Activated CD4-positive, alpha-beta memory T cell treated with anti-CD3 and anti-CD28 coated beads, Interleukin-2, amount 10 ng/mL, durations not matched to agents 7 days and 5 days (primary cell): ENCODE results near the gene GSTA4. TPM values are rescaled to one million over a fixed set of nuclear protein-coding genes. Genes with fewer than 3 reads are reported as not detected.
"Not testable (repeated sequence)": the region's sequence is repeated elsewhere in the genome, so short reads cannot be mapped to it uniquely, and the experiment has no call there.

Source experiments
- CTCF ChIA-PET: fragments of 350-600 bp; sonication (Branson Sonifier 250); formaldehyde crosslinking; loops from one replicate; lab custom pipeline; 2021; ENCODE audit warnings: antibody characterized with exemption, inconsistent platforms; lab: Charles Lee
- POLR2A ChIA-PET: fragments of 350-600 bp; sonication (Branson Sonifier 250); formaldehyde crosslinking; loops from one replicate; lab custom pipeline; 2021; ENCODE audit warnings: antibody characterized with exemption; lab: Charles Lee
- DNase-seq: peaks from one replicate; pipeline ENCODE4 v3.0.0-alpha.2; 2020
- H3K27ac Mint-ChIP-seq: one replicate; pipeline ENCODE4 v1.8.0; 2021; ENCODE audit warnings: mild to moderate bottlenecking, mixed read lengths
- H3K27me3 Mint-ChIP-seq: one replicate; pipeline ENCODE4 v1.8.0; 2021; ENCODE audit warnings: mixed read lengths
- H3K36me3 Mint-ChIP-seq: one replicate; pipeline ENCODE4 v1.8.0; 2021; ENCODE audit warnings: low read depth, mixed read lengths
- H3K4me1 Mint-ChIP-seq: one replicate; pipeline ENCODE4 v1.8.0; 2021; ENCODE audit warnings: mixed read lengths
- H3K4me3 Mint-ChIP-seq: one replicate; pipeline ENCODE4 v1.8.0; 2021; ENCODE audit warnings: mild to moderate bottlenecking, mixed read lengths
- H3K9me3 Mint-ChIP-seq: one replicate; pipeline ENCODE4 v1.8.0; 2021; ENCODE audit warnings: mixed read lengths
- total RNA-seq, 2 experiments: library from RNA; stranded (reverse); gene quantifications; one replicate each; pipeline ENCODE4 v1.2.3, GENCODE V29; 2021

GSTA4 gene
- total RNA-seq, 2 experiments from 2014 or later = 13.0 TPM

DNA sequence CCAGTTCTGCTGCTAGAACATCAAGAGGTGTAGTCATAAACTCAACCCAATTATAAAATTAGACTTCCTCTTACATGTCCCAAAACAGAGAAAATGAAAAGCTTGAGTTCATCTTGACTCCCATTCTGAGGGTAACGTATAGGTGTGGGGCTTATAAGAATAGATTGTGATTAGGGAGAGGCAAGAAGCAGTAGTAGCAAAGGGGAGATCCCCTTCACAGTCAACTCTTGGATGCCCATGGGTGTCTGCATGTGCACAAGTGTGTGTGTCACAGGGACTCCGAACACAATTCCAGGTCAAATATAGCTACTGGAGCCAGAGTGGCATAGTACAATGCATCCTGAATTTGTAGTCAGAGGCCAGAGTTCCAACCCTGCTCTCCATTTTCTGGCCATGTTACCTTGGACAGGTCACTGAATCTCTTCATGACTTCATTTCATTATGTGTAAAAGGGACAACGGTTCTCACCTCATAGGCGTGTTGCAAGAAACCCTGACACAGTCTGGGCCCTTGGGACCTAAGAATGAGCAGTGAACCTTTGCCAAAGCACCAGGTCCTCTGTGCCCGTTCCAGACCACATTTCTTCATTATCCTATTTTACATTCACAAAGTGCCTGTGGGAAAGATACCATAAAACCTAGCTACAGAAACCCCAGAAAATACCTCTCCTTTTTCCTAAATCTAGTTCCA, 11.8 kb downstream of the GSTA4 start:
- no peaks in the 10 kb centered on the region for H3K9me3 Mint-ChIP-seq
- H3K27ac Mint-ChIP-seq = peak overlapping the region; percentile 82
- ChIA-PET CTCF (interaction anchor here (0.8 to 4.4 kb wide), 4 partner anchors 11 to 56 kb away, joined by 3 to 42 read pairs (median 4); partner anchors contain the start of gene GSTA4), POLR2A (interaction anchor here (0.7 to 4.8 kb wide), 7 partner anchors 11 to 699 kb away, joined by 4 to 70 read pairs (median 5); partner anchors contain the start of genes GSTA4 and MCM3)
- H3K27me3 Mint-ChIP-seq = peaks cover 10% of the 10 kb centered on the region
- no peak overlapping the region for H3K4me3 Mint-ChIP-seq
- peaks cover 47% of the 10 kb centered on the region for H3K4me1 Mint-ChIP-seq
- DNase-seq = no peak
- H3K36me3 Mint-ChIP-seq = peaks cover 38% of the 10 kb centered on the region

DNA sequence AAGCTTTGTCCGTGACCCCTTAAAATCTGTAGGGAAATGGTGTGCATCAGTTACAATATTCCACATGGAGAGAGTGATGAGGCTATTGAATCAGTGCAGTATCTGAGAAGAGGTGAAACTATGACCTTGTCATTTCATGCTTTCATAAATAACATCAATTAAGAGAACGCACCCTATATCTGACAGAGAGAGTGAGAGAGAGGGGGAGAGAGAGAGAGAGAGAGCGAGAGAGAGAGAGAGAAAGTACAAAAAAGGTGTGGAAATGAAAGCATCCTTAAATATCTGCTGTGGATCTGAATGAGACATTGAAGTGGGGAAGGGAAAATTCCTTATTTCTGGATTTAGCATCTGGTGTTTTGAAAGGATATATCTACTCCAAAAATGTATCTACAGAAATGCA, 12.4 kb downstream of the GSTA4 start:
- Mint-ChIP-seq H3K4me1 (peaks cover 47% of the 10 kb centered on the region), H3K27me3 (peaks cover 10% of the 10 kb centered on the region), H3K9me3 (no peaks in the 10 kb centered on the region), H3K4me3 (no peak overlapping the region), H3K36me3 (peaks cover 38% of the 10 kb centered on the region), H3K27ac (no peak overlapping the region)
- POLR2A ChIA-PET = interaction anchor here (1.6 to 4.8 kb wide), 2 partner anchors 12 to 698 kb away, joined by 4 to 70 read pairs; partner anchors contain the start of genes GSTA4 and MCM3
- CTCF ChIA-PET = interaction anchor here (1.3 to 4.4 kb wide), 3 partner anchors 12 to 14 kb away, joined by 3 to 42 read pairs (median 6); partner anchors contain the start of gene GSTA4
- DNase-seq = no peak

DNA sequence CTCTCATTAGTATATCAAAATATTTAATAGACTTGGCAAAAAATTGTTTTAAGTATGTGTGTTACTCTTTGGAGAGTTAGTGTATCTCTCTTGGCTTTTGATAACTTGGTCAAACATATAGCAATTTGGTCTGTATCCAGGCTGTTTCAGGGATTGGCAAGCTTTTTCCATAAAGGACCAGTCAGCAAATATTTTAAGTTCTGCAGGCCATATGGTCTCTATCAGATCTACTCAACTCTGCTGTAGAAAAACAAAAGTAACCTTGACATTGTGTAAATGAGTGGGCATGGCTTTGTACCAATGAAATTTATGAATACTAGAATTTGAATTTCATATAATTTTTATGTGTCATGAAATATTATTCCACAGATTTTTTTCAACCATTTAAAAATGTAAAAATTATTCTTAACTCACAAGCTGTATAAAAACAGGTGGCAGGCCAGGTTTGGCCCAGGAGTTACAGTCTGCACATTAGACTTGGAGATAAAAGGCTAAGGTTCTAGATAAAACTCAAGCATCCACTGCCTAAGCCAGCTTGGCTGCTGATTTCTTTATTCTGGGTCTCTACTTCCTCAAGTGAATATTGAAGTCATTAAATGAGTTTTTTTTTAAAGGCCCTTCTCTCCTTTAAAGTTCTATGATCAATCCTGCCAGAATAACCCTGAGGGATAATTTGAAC, 13.7 kb downstream of the GSTA4 start:
- POLR2A ChIA-PET = interaction anchor here (2.7 kb wide), 1 partner anchor 13 kb away, joined by 11 read pairs; the partner anchor contains the start of gene GSTA4
- no peaks in the 10 kb centered on the region for H3K9me3 Mint-ChIP-seq

DNA sequence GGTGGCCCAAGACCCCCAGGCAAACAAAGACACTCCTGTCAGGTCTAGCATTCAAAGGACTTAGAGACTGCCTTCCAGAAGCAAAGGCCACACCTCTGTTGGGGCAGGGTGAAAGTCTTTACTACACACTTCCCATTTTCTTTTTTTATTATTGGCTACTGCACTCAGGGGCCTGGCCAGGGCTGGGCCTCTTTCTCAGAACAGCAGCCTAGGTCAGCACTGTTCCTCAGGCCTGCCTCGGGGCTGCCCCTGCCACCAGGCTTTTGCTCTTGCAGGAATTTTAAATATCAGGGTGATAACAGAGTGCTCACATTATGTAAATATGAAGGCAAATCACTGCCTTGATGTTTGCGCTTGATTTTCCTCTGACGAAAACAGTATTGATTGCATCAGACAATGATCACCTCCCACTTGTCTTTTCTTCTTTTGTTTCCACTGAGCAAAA, 18.5 kb downstream of the GSTA4 start:
- CTCF ChIA-PET = interaction anchor here (1.1 kb wide), 1 partner anchor 17 kb away, joined by 4 read pairs; no protein-coding TSS in a partner anchor
- Mint-ChIP-seq H3K4me3 (no peak overlapping the region), H3K27ac (peak overlapping the region; percentile 36), H3K36me3 (peaks cover 5% of the 10 kb centered on the region), H3K27me3 (no peaks in the 10 kb centered on the region), H3K9me3 (no peaks in the 10 kb centered on the region), H3K4me1 (peaks cover 19% of the 10 kb centered on the region)
- no peak for DNase-seq
- POLR2A ChIA-PET = no interaction called here

More for the DNA sequence above, 13.7 kb downstream of the GSTA4 start:
- peaks cover 5% of the 10 kb centered on the region for H3K27me3 Mint-ChIP-seq
- DNase-seq = no peak
- H3K4me1 Mint-ChIP-seq = peaks cover 52% of the 10 kb centered on the region
- peaks cover 29% of the 10 kb centered on the region for H3K36me3 Mint-ChIP-seq
- CTCF ChIA-PET = interaction anchor here (1.3 to 1.6 kb wide), 2 partner anchors 14 to 15 kb away, joined by 3 to 6 read pairs; partner anchors contain the start of gene GSTA4
- H3K27ac Mint-ChIP-seq = no peak overlapping the region
- H3K4me3 Mint-ChIP-seq = no peak overlapping the region

DNA sequence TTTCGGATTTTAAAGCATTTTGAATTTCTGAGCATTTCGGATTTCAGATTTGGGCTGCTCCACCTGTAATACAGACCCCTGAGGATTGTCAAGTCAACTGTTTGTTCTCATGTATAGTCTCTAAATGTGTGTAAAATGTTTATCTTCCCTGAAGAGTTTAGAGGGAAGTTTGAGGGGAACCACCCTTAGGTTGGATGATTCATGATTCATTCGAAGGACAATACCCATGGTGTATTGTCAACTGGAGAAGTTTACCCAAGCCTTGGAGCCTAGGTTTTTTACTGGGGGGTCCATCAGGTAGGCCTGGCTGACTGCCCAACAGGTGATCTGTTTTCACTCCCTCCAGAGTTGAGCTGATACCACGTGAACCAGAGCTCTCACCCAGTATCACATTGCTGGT, 18.9 kb downstream of the GSTA4 start:
- Mint-ChIP-seq H3K4me3 (no peak overlapping the region), H3K27ac (no peak overlapping the region), H3K9me3 (no peaks in the 10 kb centered on the region), H3K36me3 (peaks cover 5% of the 10 kb centered on the region), H3K27me3 (no peaks in the 10 kb centered on the region), H3K4me1 (peaks cover 19% of the 10 kb centered on the region)
- no peak for DNase-seq
- ChIA-PET POLR2A (no interaction called here), CTCF (interaction anchor here (1.1 kb wide), 1 partner anchor 18 kb away, joined by 4 read pairs; no protein-coding TSS in a partner anchor)

DNA sequence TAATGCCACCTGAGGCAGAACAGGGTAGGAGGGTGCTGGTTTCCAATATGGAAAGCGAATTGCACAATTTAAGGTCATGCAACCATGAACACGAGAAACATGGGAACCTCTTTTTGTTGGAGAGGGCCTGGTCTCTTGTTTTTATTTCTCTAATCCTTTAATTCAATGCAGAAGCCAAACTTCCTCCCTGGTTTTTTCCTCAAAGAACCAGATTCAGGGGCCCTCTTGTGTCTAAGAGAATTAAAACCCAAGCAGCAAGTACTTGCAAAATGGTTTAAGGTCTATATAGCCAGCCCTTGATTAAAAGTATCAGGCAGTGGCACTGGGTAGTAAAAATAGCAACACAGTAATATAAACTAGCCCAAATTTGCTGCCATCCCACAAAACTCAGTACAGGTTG, 19.5 kb downstream of the GSTA4 start:
- Mint-ChIP-seq H3K27ac (no peak overlapping the region), H3K9me3 (no peaks in the 10 kb centered on the region), H3K4me3 (no peak overlapping the region), H3K36me3 (peaks cover 3% of the 10 kb centered on the region), H3K4me1 (peaks cover 17% of the 10 kb centered on the region), H3K27me3 (no peaks in the 10 kb centered on the region)
- POLR2A ChIA-PET = no interaction called here
- CTCF ChIA-PET = interaction anchor here (1.1 kb wide), 1 partner anchor 18 kb away, joined by 4 read pairs; no protein-coding TSS in a partner anchor
- no peak for DNase-seq

DNA sequence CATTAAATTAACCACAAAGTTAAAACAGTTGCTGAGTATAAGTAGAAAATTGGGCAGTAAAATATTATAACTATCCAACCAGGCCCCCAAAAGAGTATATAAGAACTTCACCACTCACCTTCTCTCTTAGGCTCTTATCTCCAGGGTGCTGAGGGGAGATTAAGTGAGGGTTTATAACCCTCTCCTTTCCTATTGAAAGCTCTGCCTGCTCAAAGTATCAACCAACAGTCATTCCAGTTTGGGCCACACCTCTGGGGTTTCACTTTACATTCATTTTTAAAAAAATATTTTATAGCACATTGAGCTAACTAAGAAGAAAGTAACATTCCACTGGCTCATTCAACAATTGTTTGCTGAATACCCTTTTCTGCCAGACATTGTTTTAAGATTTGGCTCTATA, 22.1 kb downstream of the GSTA4 start:
- CTCF ChIA-PET = no interaction called here
- peaks cover 14% of the 10 kb centered on the region for H3K4me1 Mint-ChIP-seq

DNA sequence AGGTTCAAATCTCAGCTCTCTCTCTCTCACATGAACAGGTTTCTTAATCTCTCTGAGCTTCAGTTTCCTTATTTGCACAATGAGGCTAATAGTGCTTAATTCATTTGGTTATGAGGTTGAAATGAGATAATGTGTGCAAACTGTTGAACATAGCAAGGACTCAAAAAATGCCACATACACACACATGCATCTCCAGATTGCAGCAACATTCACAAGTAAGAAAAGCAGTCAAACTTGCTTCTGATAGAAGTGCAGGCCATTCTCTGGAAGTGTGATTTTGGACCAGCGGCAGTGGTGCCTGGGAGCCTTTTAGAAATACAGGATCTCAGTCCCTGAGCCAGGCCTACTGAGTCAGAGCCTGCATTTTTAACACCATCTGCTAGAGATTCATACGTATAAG, 25.7 kb downstream of the GSTA4 start:
- ChIA-PET POLR2A (no interaction called here), CTCF (interaction anchor here (1.3 kb wide), 1 partner anchor 14 kb away, joined by 3 read pairs; no protein-coding TSS in a partner anchor)
- no peaks in the 10 kb centered on the region for H3K9me3 Mint-ChIP-seq
- no peaks in the 10 kb centered on the region for H3K4me1 Mint-ChIP-seq
- DNase-seq = no peak
- no peaks in the 10 kb centered on the region for H3K36me3 Mint-ChIP-seq
- no peak overlapping the region for H3K27ac Mint-ChIP-seq
- H3K27me3 Mint-ChIP-seq = no peaks in the 10 kb centered on the region
- no peak overlapping the region for H3K4me3 Mint-ChIP-seq

More for the DNA sequence above, 22.1 kb downstream of the GSTA4 start:
- H3K27me3 Mint-ChIP-seq = no peaks in the 10 kb centered on the region
- DNase-seq = no peak
- peaks cover 2% of the 10 kb centered on the region for H3K36me3 Mint-ChIP-seq
- H3K9me3 Mint-ChIP-seq = no peaks in the 10 kb centered on the region
- POLR2A ChIA-PET = no interaction called here
- H3K4me3 Mint-ChIP-seq = no peak overlapping the region
- no peak overlapping the region for H3K27ac Mint-ChIP-seq

DNA sequence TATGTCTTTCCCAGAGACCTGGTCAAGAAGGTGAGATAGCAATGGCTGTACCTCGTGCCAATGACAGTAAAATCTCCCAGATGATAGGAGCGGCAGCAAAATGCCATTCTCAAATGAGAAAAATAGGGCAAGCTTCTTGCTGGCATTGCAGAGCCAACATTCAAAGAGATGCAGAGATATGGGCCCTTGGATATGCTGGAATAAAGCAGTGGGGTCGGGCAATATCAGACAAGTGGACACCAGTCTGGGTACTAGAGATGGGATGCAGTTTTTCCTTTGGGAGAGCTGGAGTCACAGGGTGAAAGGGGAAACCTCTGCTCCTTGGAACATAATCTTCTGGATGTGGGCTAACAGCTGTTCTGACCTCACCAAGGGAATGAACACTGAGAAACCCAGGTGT, 29.0 kb downstream of the GSTA4 start:
- DNase-seq = no peak
- Mint-ChIP-seq H3K4me3 (no peak overlapping the region), H3K4me1 (no peaks in the 10 kb centered on the region), H3K27ac (no peak overlapping the region), H3K9me3 (no peaks in the 10 kb centered on the region), H3K27me3 (no peaks in the 10 kb centered on the region), H3K36me3 (no peaks in the 10 kb centered on the region)
- ChIA-PET POLR2A (no interaction called here), CTCF (no interaction called here)

DNA sequence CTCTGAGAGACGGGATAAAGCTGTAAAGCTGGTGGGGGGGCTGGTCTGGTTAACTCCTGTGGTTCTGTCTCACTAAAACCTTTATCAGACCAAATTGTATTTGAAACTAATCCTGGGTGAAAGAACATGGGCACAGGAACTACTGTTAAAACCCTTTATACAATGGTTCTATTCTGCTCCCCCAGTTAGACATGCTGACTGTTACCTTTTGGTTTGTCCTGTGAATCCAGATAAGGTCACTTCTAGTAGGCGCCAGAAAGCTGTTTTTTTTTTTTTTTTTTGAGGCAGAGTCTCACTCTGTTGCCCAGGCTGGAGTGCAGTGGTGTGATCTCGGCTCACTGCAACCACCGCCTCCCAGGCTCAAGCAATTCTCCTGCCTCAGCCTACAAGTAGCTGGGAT, 29.7 kb downstream of the GSTA4 start:
- H3K9me3 Mint-ChIP-seq = no peaks in the 10 kb centered on the region
- no peak overlapping the region for H3K27ac Mint-ChIP-seq
- H3K27me3 Mint-ChIP-seq = no peaks in the 10 kb centered on the region
- CTCF ChIA-PET = interaction anchor here (0.5 kb wide), 1 partner anchor 623 kb away, joined by 4 read pairs; no protein-coding TSS in a partner anchor
- POLR2A ChIA-PET = no interaction called here
- H3K4me3 Mint-ChIP-seq = no peak overlapping the region
- H3K36me3 Mint-ChIP-seq = no peaks in the 10 kb centered on the region
- no peaks in the 10 kb centered on the region for H3K4me1 Mint-ChIP-seq
- DNase-seq = no peak

DNA sequence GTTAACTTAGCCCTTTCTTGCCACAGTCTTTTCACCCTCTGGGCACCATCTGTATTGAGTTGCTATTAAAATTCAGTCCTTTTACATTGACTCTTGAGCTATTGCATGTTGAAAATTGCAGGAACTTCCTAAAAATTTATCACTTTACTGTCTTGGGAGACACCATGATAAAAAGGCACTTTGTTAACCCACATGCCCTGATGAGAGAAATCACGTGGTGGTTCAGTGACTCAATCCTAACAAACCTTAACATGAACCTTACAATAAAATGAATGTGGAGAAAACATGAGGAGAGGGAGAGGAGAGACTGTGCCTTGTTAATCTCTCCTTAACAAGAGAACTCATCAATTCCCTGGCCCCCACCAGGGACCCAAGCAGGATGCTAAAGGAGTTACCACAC, 30.8 kb downstream of the GSTA4 start:
- ChIA-PET CTCF (no interaction called here), POLR2A (no interaction called here)
- H3K27me3 Mint-ChIP-seq = no peaks in the 10 kb centered on the region
- no peak for DNase-seq
- H3K36me3 Mint-ChIP-seq = no peaks in the 10 kb centered on the region
- no peaks in the 10 kb centered on the region for H3K4me1 Mint-ChIP-seq
- no peaks in the 10 kb centered on the region for H3K9me3 Mint-ChIP-seq
- H3K27ac Mint-ChIP-seq = no peak overlapping the region
- H3K4me3 Mint-ChIP-seq = no peak overlapping the region

DNA sequence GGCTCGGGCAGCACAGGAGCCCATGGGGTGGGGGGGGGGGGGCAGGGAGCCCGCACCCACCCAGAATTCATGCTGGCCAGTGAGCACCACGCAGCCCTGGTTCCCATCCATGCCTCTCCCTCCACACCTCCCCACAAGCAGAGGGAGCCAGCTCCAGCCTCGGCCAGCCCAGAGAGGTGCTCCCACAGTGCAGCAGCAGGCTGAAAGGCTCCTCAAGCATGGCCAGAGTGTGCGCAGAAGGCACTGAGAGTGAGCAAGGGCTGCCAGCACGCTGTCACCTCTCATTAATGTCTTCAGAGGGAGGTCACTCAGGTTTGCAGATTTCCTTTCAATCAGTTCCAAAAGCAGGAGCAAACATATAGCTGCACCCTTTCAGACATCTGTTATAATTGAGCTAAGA, 32.4 kb downstream of the GSTA4 start:
- Mint-ChIP-seq H3K27me3 (no peaks in the 10 kb centered on the region), H3K4me3 (no peak overlapping the region), H3K27ac (no peak overlapping the region), H3K4me1 (no peaks in the 10 kb centered on the region), H3K9me3 (no peaks in the 10 kb centered on the region), H3K36me3 (no peaks in the 10 kb centered on the region)
- ChIA-PET CTCF (no interaction called here), POLR2A (no interaction called here)
- no peak for DNase-seq

DNA sequence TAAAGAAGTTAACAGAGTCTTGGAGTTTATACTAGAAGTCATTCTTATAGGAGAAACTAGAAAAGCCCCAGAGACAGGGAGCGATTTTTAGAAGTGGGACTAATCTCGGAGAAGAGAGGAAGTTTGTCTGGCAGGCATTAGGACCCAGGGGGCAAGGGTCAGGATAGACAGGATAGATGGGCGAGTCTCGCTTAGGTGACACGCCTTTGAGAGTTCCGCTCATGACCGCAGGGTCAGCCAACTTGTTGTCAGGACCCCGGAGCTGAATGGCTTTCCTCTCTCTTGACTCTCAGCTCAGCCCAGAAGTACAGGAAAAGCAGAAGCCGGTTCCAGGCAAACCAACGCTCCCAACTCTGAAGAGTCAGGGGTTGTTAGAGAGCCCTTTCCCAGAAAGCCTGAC, 34.1 kb downstream of the GSTA4 start:
- H3K36me3 Mint-ChIP-seq, DNase-seq, H3K4me1 Mint-ChIP-seq, H3K27ac Mint-ChIP-seq, POLR2A ChIA-PET, CTCF ChIA-PET, H3K27me3 Mint-ChIP-seq, H3K4me3 Mint-ChIP-seq, H3K9me3 Mint-ChIP-seq: not testable (repeated sequence)
